Hepatocyte (in vitro differentiated cells): ENCODE results near the gene BTBD19. TPM values are rescaled to one million over a fixed set of nuclear protein-coding genes. Genes with fewer than 3 reads are reported as not detected.

Source experiments
- DNase-seq: peaks from one replicate; pipeline ENCODE4 v3.0.0-alpha.2; 2016; ENCODE audit warnings: low spot score
- H2AFZ ChIP-seq: fragments of 200-600 bp; sonication (generic); 2 replicates; pipeline ENCODE4 v1.6.0; 2016; ENCODE audit warnings: antibody characterized with exemption, mild to moderate bottlenecking
- H3K27ac ChIP-seq: fragments of 200-600 bp; sonication (generic); 2 replicates; pipeline ENCODE4 v1.5.1; 2016; ENCODE audit warnings: mild to moderate bottlenecking
- H3K27me3 ChIP-seq: fragments of 200-600 bp; sonication (generic); 2 replicates; pipeline ENCODE4 v1.6.1; 2016
- H3K36me3 ChIP-seq: fragments of 200-600 bp; sonication (generic); replicated peaks from 2 replicates; pipeline ENCODE4 v1.5.1; 2016; ENCODE audit warnings: low read depth; ENCODE audit not compliant: insufficient read depth
- H3K4me1 ChIP-seq: fragments of 200-600 bp; sonication (generic); 2 replicates; pipeline ENCODE4 v1.5.1; 2016; ENCODE audit warnings: mild to moderate bottlenecking, moderate library complexity; ENCODE audit not compliant: insufficient read depth
- H3K4me2 ChIP-seq: fragments of 200-600 bp; sonication (generic); 2 replicates; pipeline ENCODE4 v1.6.0; 2016
- H3K4me3 ChIP-seq: fragments of 200-600 bp; sonication (generic); 2 replicates; pipeline ENCODE4 v1.5.1; 2016; ENCODE audit warnings: mild to moderate bottlenecking
- H3K79me2 ChIP-seq: fragments of 200-600 bp; sonication (generic); 2 replicates; pipeline ENCODE4 v1.6.0; 2017; ENCODE audit warnings: mild to moderate bottlenecking
- H3K9me2 ChIP-seq: fragments of 200-600 bp; sonication (generic); replicated peaks from 2 replicates; pipeline ENCODE4 v1.6.0; 2017; ENCODE audit warnings: mild to moderate bottlenecking; ENCODE audit not compliant: insufficient read depth
- H3K9me3 ChIP-seq: fragments of 200-600 bp; sonication (generic); 2 replicates; pipeline ENCODE4 v1.5.1; 2016; ENCODE audit warnings: low read depth, mild to moderate bottlenecking
- H4K20me1 ChIP-seq: fragments of 200-600 bp; sonication (generic); 2 replicates; pipeline ENCODE4 v1.6.0; 2016; ENCODE audit warnings: mild to moderate bottlenecking; ENCODE audit not compliant: insufficient read depth, poor library complexity, severe bottlenecking
- CTCF ChIP-seq: fragments of 200-600 bp; sonication (generic); IDR thresholded peaks from 2 replicates; pipeline ENCODE4 v1.5.1; 2016; ENCODE audit warnings: antibody characterized with exemption, mild to moderate bottlenecking; ENCODE audit not compliant: poor library complexity
- EZH2 ChIP-seq: fragments of 200-600 bp; sonication (generic); IDR thresholded peaks from 2 replicates; pipeline ENCODE4 v1.6.1; 2016; ENCODE audit warnings: antibody characterized with exemption, mild to moderate bottlenecking, borderline replicate concordance
- EZH2phosphoT487 ChIP-seq: fragments of 200-600 bp; sonication (generic); IDR thresholded peaks from one replicate; pipeline ENCODE4 v1.6.1; 2018; ENCODE audit warnings: antibody characterized with exemption, mild to moderate bottlenecking, low read depth, moderate library complexity; ENCODE audit not compliant: unreplicated experiment, severe bottlenecking
- WGBS: methylation state at CpG from one replicate; pipeline ENCODE4 v1.1.6; 2016; ENCODE audit warnings: low lambda C conversion rate; ENCODE audit errors: missing lambda C conversion rate; 5-methylcytosine and 5-hydroxymethylcytosine counted together
- polyA plus RNA-seq: library from polyadenylated mRNA; unstranded; fragments of >200 nt; fragmentation: Nextera tagmentation; extraction: Ambion mirVana; gene quantifications from 2 replicates; pipeline ENCODE4 v1.2.1, GENCODE V29; 2016
- small RNA-seq: library from RNA; depleted of rRNA; stranded (forward); fragments of <200 nt; gene quantifications from one replicate; pipeline ENCODE3, GENCODE V24; 2014
- total RNA-seq: library from RNA; depleted of rRNA; stranded (reverse); fragments of >200 nt; gene quantifications from 2 replicates; pipeline ENCODE4 v1.2.3, GENCODE V29; 2014

The BTBD19 gene
- total and polyA plus RNA-seq, 2 experiments from 2014 or later = 5.5 to 16.8 TPM

- 47% methylated on average over 1 of the region's 1 CpG for WGBS
- no peak overlapping the region for H3K4me2 ChIP-seq
- H3K4me1 ChIP-seq = no peaks in the 10 kb centered on the region
- no peaks in the 10 kb centered on the region for H3K9me3 ChIP-seq
- H3K79me2 ChIP-seq = no peaks in the 10 kb centered on the region
- no peak overlapping the region for H3K27ac ChIP-seq
- H3K27me3 ChIP-seq = no peaks in the 10 kb centered on the region
- no peaks in the 10 kb centered on the region for H3K36me3 ChIP-seq
- no peak for TF ChIP-seq CTCF
- TF ChIP-seq EZH2phosphoT487 = no peak
- TF ChIP-seq EZH2 = no peak
- no peak for DNase-seq
- no peaks in the 10 kb centered on the region for H4K20me1 ChIP-seq
- no peak overlapping the region for H3K4me3 ChIP-seq
- H3K9me2 ChIP-seq = no peaks in the 10 kb centered on the region
- no peak overlapping the region for H2AFZ ChIP-seq
These were observed 52.6 kb downstream of the BTBD19 start for GRCh38 chr1:44860891-44861425.

GRCh38 chr1:44862829-44863401 is 54.6 kb downstream of the BTBD19 start:
- H3K9me3 ChIP-seq = no peaks in the 10 kb centered on the region
- H3K4me1 ChIP-seq = no peaks in the 10 kb centered on the region
- H3K4me3 ChIP-seq = no peak overlapping the region
- no peak overlapping the region for H2AFZ ChIP-seq
- no peaks in the 10 kb centered on the region for H3K79me2 ChIP-seq
- TF ChIP-seq EZH2phosphoT487 = no peak
- TF ChIP-seq EZH2 = no peak
- no peak for TF ChIP-seq CTCF
- no peaks in the 10 kb centered on the region for H3K27me3 ChIP-seq
- H3K9me2 ChIP-seq = no peaks in the 10 kb centered on the region
- 95% methylated on average over 5 of the region's 5 CpGs for WGBS
- H3K27ac ChIP-seq = no peak overlapping the region
- no peak for DNase-seq
- no peaks in the 10 kb centered on the region for H3K36me3 ChIP-seq
- H4K20me1 ChIP-seq = no peaks in the 10 kb centered on the region
- H3K4me2 ChIP-seq = no peak overlapping the region

Small RNAs within 50 kb of the gene (small RNA-seq; reads per million reads assigned to genes)
- gene AL136380.1 = not detected
- gene SNORD38A = 239 reads per million, percentile 98 among the genes with 10 or more reads in this experiment
- gene SNORD38B = not detected
- gene SNORD46 = 6,150 reads per million, percentile 100 among the genes with 10 or more reads in this experiment
- gene SNORD55 = not detected

Other genes starting within 250 kb of the BTBD19 start
- 6.9 and 11.7 TPM in 2 replicates for gene TMEM53, start 134.0 kb upstream of the BTBD19 start, total RNA-seq
- 27.5 and 37.4 TPM in 2 replicates for gene TMEM53, start 134.0 kb upstream of the BTBD19 start, polyA plus RNA-seq
- gene ARMH1, start 133.8 kb upstream of the BTBD19 start, total RNA-seq = 1.2 and 3.1 TPM in 2 replicates
- gene ARMH1, start 133.8 kb upstream of the BTBD19 start, polyA plus RNA-seq = 6.1 and 6.3 TPM in 2 replicates
- gene RNU5D-1, start 77.4 kb upstream of the BTBD19 start, total RNA-seq = not detected in 2 replicates
- not detected in 2 replicates for gene RNU5D-1, start 77.4 kb upstream of the BTBD19 start, polyA plus RNA-seq
- gene KIF2C, start 68.7 kb upstream of the BTBD19 start, total RNA-seq = 4.1 and 5.8 TPM in 2 replicates
- gene KIF2C, start 68.7 kb upstream of the BTBD19 start, polyA plus RNA-seq = 6.7 and 8.8 TPM in 2 replicates
- 2,179 and 2,550 TPM in 2 replicates for gene RPS8, start 33.0 kb upstream of the BTBD19 start, total RNA-seq
- 481 and 503 TPM in 2 replicates for gene RPS8, start 33.0 kb upstream of the BTBD19 start, polyA plus RNA-seq
- 0.72 and 0.83 TPM in 2 replicates for gene BEST4, start 20.4 kb upstream of the BTBD19 start, total RNA-seq
- gene BEST4, start 20.4 kb upstream of the BTBD19 start, polyA plus RNA-seq = 0.48 and 2.2 TPM in 2 replicates
- gene PLK3, start 8.1 kb upstream of the BTBD19 start, total RNA-seq = 8.9 and 18.2 TPM in 2 replicates
- 38.7 and 40.1 TPM in 2 replicates for gene PLK3, start 8.1 kb upstream of the BTBD19 start, polyA plus RNA-seq
- gene DYNLT4, start 1.2 kb upstream of the BTBD19 start, total RNA-seq = 0.30 and 1.6 TPM in 2 replicates
- gene DYNLT4, start 1.2 kb upstream of the BTBD19 start, polyA plus RNA-seq = 2.2 and 3.0 TPM in 2 replicates
- 0.43 and 0.56 TPM in 2 replicates for gene PTCH2, start 34.7 kb downstream of the BTBD19 start, total RNA-seq
- gene PTCH2, start 34.7 kb downstream of the BTBD19 start, polyA plus RNA-seq = 1.3 and 2.5 TPM in 2 replicates
- 11.8 and 17.8 TPM in 2 replicates for gene EIF2B3, start 178.1 kb downstream of the BTBD19 start, total RNA-seq
- gene EIF2B3, start 178.1 kb downstream of the BTBD19 start, polyA plus RNA-seq = 17.3 and 18.4 TPM in 2 replicates
- 27.1 and 27.6 TPM in 2 replicates for gene HECTD3, start 202.8 kb downstream of the BTBD19 start, total RNA-seq
- gene HECTD3, start 202.8 kb downstream of the BTBD19 start, polyA plus RNA-seq = 39.1 and 39.3 TPM in 2 replicates
- 77.1 and 91.8 TPM in 2 replicates for gene UROD, start 203.7 kb downstream of the BTBD19 start, total RNA-seq
- 152 and 167 TPM in 2 replicates for gene UROD, start 203.7 kb downstream of the BTBD19 start, polyA plus RNA-seq